Endothelial cell of umbilical vein (primary cell): Measurements from ENCODE around the gene KRTAP10-6.
"Not testable (repeated sequence)": the region's sequence is repeated elsewhere in the genome, so short reads cannot be mapped to it uniquely, and the experiment has no call there.

Experiments
- CTCF ChIP-seq, 2 donors: IDR thresholded peaks; 1 replicate in 1 of 2; 2 replicates in 1 of 2; pipeline ENCODE4 v1.5.1; 2011; ENCODE audit warnings: low read length in 2 of 2, mild to moderate bottlenecking in 2 of 2, moderate library complexity in 2 of 2, control low read depth in 1 of 2, inconsistent platforms in 1 of 2, low read depth in 1 of 2; ENCODE audit not compliant: insufficient read depth in 1 of 2; ENCODE audit errors: extremely low read depth in 1 of 2
- EZH2 ChIP-seq: IDR thresholded peaks from 2 replicates; pipeline ENCODE4 v1.6.1; 2012; ENCODE audit warnings: borderline replicate concordance, low read depth, mild to moderate bottlenecking, moderate library complexity, low read length, inconsistent platforms; ENCODE audit not compliant: severe bottlenecking
- FOS ChIP-seq: IDR thresholded peaks from 2 replicates; pipeline ENCODE4 v1.6.1; 2011; ENCODE audit warnings: mild to moderate bottlenecking, low read length, moderate library complexity, borderline replicate concordance; ENCODE audit not compliant: insufficient read depth
- MAX ChIP-seq: IDR thresholded peaks from 2 replicates; pipeline ENCODE4 v1.6.1; 2011; ENCODE audit not compliant: insufficient read depth, insufficient read length
- MYC ChIP-seq: IDR thresholded peaks from one replicate; pipeline ENCODE4 v1.6.1; 2011; ENCODE audit warnings: mild to moderate bottlenecking, low read depth, low read length
- POLR2A ChIP-seq: IDR thresholded peaks from 2 replicates; pipeline ENCODE4 v1.6.1; 2012; ENCODE audit warnings: low read depth, mild to moderate bottlenecking, control low read depth, low read length
- POLR2AphosphoS5 ChIP-seq: IDR thresholded peaks from 2 replicates; pipeline ENCODE4 v1.6.1; 2012; ENCODE audit warnings: low read depth, mild to moderate bottlenecking, control low read depth, low read length, moderate library complexity; ENCODE audit not compliant: insufficient read depth

GRCh38 chr21:44610157-44610843, 18.0 kb upstream of the KRTAP10-6 start:
- TF ChIP-seq CTCF (IDR thresholded peaks at IDR 0.05; ENCODE audit: extremely low read depth in 1 of 2, insufficient read depth in 1 of 2, low read depth in 1 of 2, low read length in 2 of 2); POLR2AphosphoS5; POLR2A; EZH2; MAX; FOS; MYC: not testable (repeated sequence)
